Omental fat pad (tissue), 4 donors: ENCODE data around the gene RND1. TPM values are rescaled to one million over a fixed set of nuclear protein-coding genes. Genes with fewer than 3 reads are reported as not detected.
"Not testable (repeated sequence)": the region's sequence is repeated elsewhere in the genome, so short reads cannot be mapped to it uniquely, and the experiment has no call there.

ENCODE experiments used
- ATAC-seq: fragments of 150-250 bp; one replicate; pipeline ENCODE4 v1.9.1; 2016; ENCODE audit warnings: mild to moderate bottlenecking, moderate library complexity; ENCODE audit not compliant: low FRiP score
- DNase-seq: peaks from one replicate; pipeline ENCODE4 v3.0.0-alpha.2; 2019; ENCODE audit warnings: low spot score
- CTCF ChIP-seq, 3 donors: fragments of 450-650 bp; IDR thresholded peaks; one replicate each; pipeline ENCODE4 v1.5.1; 2016 to 2017; ENCODE audit warnings: antibody characterized with exemption in 3 of 3, mild to moderate bottlenecking in 3 of 3, moderate library complexity in 2 of 3
- total RNA-seq, 4 donors: library from RNA; depleted of rRNA; stranded (reverse); fragments of >200 nt; gene quantifications; one replicate each; pipeline ENCODE4 v1.1.0, GENCODE V29; 2016

Gene RND1
- total RNA-seq, 4 donors from 2014 or later = 1.3 to 5.8 (median 4.6) TPM

GRCh38 chr12:48859607-48860006 lies 6.1 kb downstream of the RND1 start:
- no peak for TF ChIP-seq CTCF (IDR thresholded peaks at IDR 0.05)
- no peak for ATAC-seq
- DNase-seq = no peak

GRCh38 chr12:48858043-48858442 lies 7.6 kb downstream of the RND1 start:
- DNase-seq (no peak), ATAC-seq (no peak)
- no peak for TF ChIP-seq CTCF (IDR thresholded peaks at IDR 0.05)

GRCh38 chr12:48857278-48857994 lies 8.2 kb downstream of the RND1 start:
- TF ChIP-seq CTCF (IDR thresholded peaks at IDR 0.05) = no peak
- DNase-seq (no peak), ATAC-seq (no peak)

- no peak for TF ChIP-seq CTCF (IDR thresholded peaks at IDR 0.05)
- ATAC-seq (no peak), DNase-seq (no peak)
These were observed 9.3 kb downstream of the RND1 start for GRCh38 chr12:48856379-48856778.

- DNase-seq = not testable (repeated sequence)
These were observed 10.7 kb downstream of the RND1 start for GRCh38 chr12:48854932-48855331.

GRCh38 chr12:48854488-48854887 lies 11.2 kb downstream of the RND1 start:
- ATAC-seq (no peak), DNase-seq (no peak)
- TF ChIP-seq CTCF (IDR thresholded peaks at IDR 0.05) = no peak

More at GRCh38 chr12:48854932-48855331, 10.7 kb downstream of the RND1 start:
- not testable (repeated sequence) for ATAC-seq

GRCh38 chr12:48852734-48853688 lies 12.7 kb downstream of the RND1 start:
- ATAC-seq = peak; percentile 51
- DNase-seq = peak; percentile 96
- peak in 2 of 3 donors; percentile 76 to 79 for TF ChIP-seq CTCF (IDR thresholded peaks at IDR 0.05)
